Measurements from ENCODE around the gene HPSE2.
"Not testable (repeated sequence)": the region's sequence is repeated elsewhere in the genome, so short reads cannot be mapped to it uniquely, and the experiment has no call there.

Gene HPSE2

GRCh38 chr10:98555021-98555619 is 680.5 kb downstream of the HPSE2 start:
- no peak for DNase-seq

DNA sequence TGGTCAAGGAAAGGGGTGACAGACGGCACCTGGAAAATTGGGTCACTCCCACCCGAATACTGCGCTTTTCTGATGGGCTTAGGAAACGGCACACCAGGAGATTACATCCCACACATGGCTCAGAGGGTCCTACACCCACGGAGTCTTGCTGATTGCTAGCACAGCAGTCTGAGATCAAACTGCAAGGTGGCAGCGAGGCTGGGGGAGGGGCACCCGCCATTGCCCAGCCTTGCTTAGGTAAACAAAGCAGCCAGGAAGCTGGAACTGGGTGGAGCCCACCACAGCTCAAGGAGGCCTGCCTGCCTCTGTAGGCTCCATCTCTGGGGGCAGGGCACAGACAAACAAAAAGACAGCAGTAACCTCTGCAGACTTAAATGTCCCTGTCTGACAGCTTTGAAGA is 694.1 kb downstream of the HPSE2 start:
- not testable (repeated sequence) for DNase-seq

- DNase-seq, result no peak
These were observed 696.1 kb downstream of the HPSE2 start for GRCh38 chr10:98539578-98539977.

DNA sequence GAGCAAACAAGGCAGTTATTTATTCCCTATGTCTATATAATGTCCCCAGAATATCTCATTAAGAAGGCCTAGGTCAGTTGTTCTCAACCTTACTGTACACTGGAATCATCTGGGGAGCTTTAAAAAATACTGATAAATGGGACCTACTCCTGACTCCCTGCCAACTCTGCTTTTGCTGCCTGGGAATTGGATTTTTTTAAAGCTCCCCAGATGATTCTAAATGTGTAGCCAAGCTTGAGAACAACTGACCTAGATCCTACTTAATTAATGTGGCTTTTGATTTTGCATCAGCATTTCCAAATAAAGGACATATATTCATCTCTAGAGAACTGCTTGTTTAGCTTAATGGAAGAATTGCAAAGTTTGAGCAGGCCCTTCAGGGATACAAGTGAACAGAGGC is 697.2 kb downstream of the HPSE2 start:
- no peak for DNase-seq

- peak; percentile 61 for DNase-seq
These were observed 699.1 kb downstream of the HPSE2 start for GRCh38 chr10:98536551-98536950.

GRCh38 chr10:98533746-98534445 is 701.8 kb downstream of the HPSE2 start:
- DNase-seq, result peak; percentile 57

DNA sequence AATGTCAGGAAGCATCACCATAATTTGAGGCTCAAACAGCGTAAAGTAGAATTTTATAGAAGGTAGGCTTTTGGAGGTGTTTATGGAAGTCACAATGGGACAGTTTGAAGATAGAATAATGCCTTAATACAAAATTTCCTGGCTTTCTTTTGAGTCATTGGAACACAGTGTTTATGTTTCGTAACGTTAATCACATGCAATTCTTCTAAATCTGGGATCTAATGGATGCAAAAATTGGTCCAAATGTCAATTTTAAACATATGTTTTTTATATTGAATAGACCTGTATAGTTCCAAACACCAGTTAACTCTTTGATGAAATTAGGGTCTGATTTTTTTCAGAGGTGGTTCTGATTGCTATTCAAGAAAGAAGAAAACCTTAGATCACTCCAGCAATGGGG is 702.4 kb downstream of the HPSE2 start:
- no peak for DNase-seq

GRCh38 chr10:98528805-98529183 is 706.9 kb downstream of the HPSE2 start:
- no peak for DNase-seq

- DNase-seq, result peak; percentile 73
These were observed 707.4 kb downstream of the HPSE2 start for GRCh38 chr10:98528166-98528804.

DNA sequence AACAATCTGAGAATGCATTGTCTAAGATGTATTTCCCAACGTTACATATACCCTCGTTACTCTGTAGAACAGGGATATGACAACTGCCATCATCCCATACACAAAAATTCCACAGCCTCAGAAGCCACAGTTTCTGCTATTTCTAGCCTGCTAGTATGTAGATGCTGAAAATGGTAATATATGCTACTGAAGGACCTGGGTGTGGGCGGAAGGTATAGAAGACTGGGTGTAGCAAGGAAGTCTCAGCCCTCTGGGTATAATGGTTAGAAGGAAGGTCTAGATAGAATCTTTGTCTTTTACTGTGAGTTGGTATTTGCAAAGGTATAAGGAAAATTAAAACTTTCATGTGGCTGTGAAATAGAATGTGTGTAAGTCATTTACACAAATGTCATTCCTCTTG is 709.7 kb downstream of the HPSE2 start:
- no peak for DNase-seq

GRCh38 chr10:98524124-98524523 is 711.5 kb downstream of the HPSE2 start:
- no peak for DNase-seq

GRCh38 chr10:98519841-98520240 is 715.8 kb downstream of the HPSE2 start:
- no peak for DNase-seq

DNA sequence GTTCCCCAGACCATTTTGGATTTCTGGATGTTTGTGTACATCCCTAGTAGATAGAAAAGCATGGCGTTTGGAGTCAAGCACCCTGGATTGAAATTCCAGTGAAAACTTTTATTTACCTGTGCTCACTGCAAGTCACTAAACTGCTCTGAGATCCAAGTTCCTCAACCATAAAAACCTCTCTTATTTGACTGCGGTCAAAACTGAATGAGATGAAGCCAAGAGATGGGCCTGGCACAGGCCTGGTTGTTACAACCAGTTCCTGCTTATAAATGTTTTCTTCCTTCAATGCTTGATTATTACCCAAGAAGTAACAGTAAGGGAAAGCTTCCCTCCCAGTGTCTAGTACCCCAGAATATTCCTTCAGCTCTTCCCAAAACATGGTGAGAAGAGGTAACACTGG is 718.0 kb downstream of the HPSE2 start:
- DNase-seq, result no peak

DNA sequence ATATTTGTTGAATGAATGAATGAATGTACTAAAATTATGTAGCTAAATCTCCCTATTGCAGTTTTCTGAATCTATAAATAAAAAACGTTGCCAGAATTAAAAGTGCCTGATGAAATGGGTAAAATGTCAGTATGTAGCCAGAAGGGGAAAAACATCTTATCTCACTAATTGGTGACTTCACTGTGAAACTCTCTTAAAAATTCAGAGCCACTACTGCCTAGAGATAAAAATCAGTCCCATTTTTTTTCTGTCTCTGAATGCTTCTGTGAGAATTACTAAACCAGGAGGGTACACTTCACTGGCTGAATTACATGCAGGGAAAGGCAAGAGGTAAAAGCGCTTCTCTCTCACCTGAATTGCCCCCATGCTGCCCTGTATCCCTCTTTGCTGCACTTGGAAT is 719.3 kb downstream of the HPSE2 start:
- peak; percentile 45 for DNase-seq

DNA sequence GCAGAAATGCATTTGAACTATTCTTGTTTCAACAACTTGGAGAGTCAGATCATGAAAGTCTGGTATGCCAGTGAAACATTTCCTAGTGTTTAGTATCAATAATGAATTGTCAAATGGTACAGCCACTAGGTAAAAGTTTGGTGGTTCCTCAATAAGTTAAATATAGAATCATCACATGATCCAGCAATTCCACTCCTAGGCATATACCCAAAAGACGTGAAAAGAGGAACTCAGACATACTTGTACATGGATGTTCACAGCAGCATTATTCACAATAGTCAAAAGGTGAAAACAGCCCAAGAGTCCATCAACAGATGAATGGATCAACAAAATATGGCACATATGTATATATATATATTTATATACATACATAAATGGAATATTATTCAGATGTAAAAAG is 721.9 kb downstream of the HPSE2 start:
- DNase-seq, result no peak

GRCh38 chr10:98511876-98512275 is 723.8 kb downstream of the HPSE2 start:
- DNase-seq, result no peak

GRCh38 chr10:98510412-98510995 is 725.1 kb downstream of the HPSE2 start:
- no peak for DNase-seq

DNA sequence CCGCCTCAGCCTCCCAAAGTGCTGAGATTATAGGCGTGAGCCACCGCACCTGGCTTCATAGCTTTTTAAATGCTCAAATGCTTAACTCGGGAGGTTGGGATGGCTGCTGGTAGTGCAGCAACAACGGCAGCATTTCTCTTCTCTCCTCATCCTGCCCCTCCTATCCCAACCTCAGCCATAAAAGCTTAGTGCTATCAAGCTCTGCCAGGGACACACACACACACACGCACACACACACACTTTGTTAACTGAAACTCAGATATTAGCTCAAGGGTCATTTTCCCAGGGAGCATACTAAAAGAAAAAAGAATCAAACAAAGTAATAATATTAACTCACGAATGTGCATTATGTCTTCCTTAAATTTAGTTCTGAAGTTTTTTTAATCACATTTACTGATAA is 725.9 kb downstream of the HPSE2 start:
- DNase-seq, result no peak

DNA sequence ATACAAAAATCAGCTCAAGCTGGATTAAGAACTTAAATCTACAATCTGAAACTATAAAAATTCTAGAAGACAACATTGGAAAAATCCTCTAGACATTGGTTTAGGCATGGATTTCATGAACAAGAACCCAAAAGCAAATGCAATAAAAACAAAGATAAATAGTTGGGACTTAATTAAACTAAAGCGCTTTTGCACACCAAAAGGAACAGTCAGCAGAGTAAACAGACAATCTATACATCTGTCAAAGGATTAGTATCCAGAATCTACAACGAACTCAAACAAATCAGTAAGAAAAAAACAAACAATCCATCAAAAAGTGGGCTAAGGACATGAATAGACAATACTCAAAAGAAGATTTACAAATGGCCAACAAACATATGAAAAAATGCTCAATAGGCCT is 733.1 kb downstream of the HPSE2 start:
- not testable (repeated sequence) for DNase-seq

- DNase-seq, result no peak
These were observed 742.9 kb downstream of the HPSE2 start for GRCh38 chr10:98492763-98493162.

DNA sequence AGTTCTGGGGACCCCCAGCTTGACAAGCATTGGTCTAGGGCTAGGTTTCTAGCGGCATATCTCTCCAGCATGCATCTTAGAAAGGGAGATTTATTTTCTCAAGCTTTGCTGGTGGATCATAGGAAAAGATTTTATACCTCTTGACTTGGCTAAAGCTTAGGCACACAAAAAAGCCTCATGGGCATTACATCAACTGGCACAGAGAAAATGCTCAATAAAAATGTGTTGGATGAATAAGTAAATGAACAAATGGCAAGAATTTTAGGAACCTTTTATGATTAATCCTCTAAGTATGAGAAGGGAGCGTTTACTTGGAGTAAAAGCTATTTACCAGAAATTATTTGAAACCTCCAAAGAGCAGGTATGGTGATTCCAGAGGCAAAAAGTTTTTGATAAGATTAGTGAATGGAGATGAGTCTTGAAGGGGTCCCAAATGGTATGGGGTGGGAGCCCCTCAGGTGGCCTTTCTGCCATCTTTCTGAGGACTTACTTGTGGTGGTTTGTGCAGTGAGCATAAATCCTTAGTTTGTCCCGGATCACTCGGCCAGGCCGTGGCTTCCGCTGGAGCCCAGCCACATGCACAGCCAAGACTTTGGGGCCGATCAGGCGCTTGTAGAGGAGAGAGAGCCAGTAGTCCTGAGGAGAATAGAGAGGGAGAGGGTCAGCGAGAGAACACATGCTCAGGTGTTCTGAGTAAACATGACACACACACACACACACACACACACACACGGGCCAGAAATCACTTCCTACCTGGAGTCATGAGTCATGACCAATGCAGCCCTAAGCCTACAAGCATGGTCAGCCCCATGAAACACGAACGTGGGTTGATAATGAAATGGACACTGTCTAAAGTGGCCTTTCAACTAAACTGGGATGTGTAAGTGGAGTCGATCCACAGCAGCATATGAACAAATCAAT is 745.8 kb downstream of the HPSE2 start:
- no peak for DNase-seq

- DNase-seq, result no peak
These were observed 746.8 kb downstream of the HPSE2 start for GRCh38 chr10:98488669-98489430.

All from fibroblast of skin of back (primary cell).